ENCODE measurements around the gene CCDC68.
"Not testable (repeated sequence)": the region's sequence is repeated elsewhere in the genome, so short reads cannot be mapped to it uniquely, and the experiment has no call there.

Gene CCDC68

GRCh38 chr18:54875063-54875462, 84.2 kb downstream of the CCDC68 start:
- no peak for DNase-seq (ENCODE audit: low read depth)

- DNase-seq (ENCODE audit: low read depth), result no peak
These were observed 85.4 kb downstream of the CCDC68 start for GRCh38 chr18:54873884-54874255.

GRCh38 chr18:54872681-54873080, 86.6 kb downstream of the CCDC68 start:
- DNase-seq (ENCODE audit: low read depth), result no peak

- DNase-seq (ENCODE audit: low read depth), result no peak
These were observed 88.0 kb downstream of the CCDC68 start for GRCh38 chr18:54871231-54871630.

- no peak for DNase-seq (ENCODE audit: low read depth)
These were observed 92.1 kb downstream of the CCDC68 start for GRCh38 chr18:54867131-54867530.

GRCh38 chr18:54860941-54861340, 98.3 kb downstream of the CCDC68 start:
- no peak for DNase-seq (ENCODE audit: low read depth)

GRCh38 chr18:54859667-54860421, 99.4 kb downstream of the CCDC68 start:
- no peak for DNase-seq (ENCODE audit: low read depth)

GRCh38 chr18:54857499-54857898, 101.8 kb downstream of the CCDC68 start:
- DNase-seq (ENCODE audit: low read depth), result no peak

- no peak for DNase-seq (ENCODE audit: low read depth)
These were observed 103.1 kb downstream of the CCDC68 start for GRCh38 chr18:54856105-54856646.

- not testable (repeated sequence) for DNase-seq (ENCODE audit: low read depth)
These were observed 104.2 kb downstream of the CCDC68 start for GRCh38 chr18:54855050-54855449.

- no peak for DNase-seq (ENCODE audit: low read depth)
These were observed 106.2 kb downstream of the CCDC68 start for GRCh38 chr18:54852780-54853675.
